ENCODE results near the gene ZNF93.
A peak's percentile ranks its signal among the peaks of the same experiment; 100 is the strongest.
"Not testable (repeated sequence)": the region's sequence is repeated elsewhere in the genome, so short reads cannot be mapped to it uniquely, and the experiment has no call there.

The ZNF93 gene

DNA sequence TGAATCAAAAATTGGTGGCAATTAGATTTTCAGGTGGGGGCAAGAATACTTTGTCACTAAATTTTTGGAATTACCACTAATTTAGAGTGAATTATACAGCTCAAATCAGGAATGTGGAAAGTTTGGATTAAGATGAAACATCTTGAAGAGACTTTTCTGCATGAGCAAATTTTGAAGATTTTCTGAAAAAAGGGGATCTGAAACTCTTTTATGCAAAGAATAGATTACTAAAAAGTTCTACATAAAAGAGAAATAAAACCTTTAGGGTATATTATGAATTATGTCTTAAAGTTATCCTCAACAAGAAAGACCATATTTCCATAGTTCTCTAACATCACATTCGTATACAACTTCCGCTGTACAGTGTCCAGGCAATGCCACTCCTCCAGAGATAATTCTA lies 36.7 kb downstream of the ZNF93 start:
- DNase-seq (ENCODE audit: low read depth in 3 of 3) = no peak

DNA sequence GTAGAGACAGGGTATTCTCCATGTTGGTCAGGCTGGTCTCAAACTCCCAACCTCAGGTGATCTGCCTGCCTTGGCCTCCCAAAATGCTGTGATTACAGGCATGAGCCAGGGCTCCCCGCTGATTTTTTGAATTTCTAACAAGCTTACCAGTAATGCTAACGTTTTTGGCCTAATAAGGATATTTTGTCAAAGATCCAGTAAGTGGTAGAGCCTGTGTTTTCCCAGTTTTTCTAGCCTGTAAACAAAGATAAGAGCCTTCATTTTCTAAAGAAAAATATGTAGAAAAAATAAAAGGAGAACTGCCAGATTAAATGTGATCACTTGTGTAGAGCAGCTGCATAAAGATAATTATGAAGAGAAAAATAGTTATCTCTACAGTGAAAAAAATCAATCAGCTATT lies 37.7 kb downstream of the ZNF93 start:
- DNase-seq (ENCODE audit: low read depth in 3 of 3) = no peak

DNA sequence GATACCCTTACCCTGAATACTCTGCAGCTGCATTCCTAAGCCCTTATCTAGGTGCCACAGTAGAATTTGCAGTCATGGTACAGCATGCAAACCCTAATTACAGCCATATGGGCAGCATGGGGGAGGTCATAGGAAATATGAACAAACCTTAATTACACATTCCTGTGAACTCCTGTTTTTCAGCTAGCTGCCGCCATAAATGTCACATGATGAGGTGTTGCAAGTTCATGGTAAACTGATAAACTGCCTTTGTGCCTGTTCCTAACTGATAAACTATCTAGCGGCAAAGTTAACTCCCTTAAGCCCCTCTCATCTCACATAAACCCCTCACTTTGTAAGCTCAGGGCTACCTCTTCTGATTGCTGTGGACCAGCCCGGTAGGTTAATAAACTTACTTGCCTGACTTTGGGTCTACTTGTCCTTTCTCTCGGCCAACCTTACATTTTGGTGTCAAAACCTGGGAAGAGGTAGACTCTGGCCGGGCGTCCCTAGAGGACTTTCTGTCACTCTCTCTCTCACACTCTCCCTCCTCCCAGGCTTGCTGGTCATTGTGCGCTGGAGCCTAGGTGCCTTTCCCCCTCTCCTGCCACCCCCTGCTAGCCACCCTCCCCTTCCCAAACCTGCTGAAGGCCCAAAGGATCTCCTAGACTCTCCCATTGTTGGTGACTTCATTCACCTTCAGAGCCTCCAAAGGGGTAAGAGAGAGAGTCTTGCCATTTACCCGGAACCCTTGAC lies 43.3 kb downstream of the ZNF93 start:
- DNase-seq (ENCODE audit: low read depth in 3 of 3) = no peak

DNA sequence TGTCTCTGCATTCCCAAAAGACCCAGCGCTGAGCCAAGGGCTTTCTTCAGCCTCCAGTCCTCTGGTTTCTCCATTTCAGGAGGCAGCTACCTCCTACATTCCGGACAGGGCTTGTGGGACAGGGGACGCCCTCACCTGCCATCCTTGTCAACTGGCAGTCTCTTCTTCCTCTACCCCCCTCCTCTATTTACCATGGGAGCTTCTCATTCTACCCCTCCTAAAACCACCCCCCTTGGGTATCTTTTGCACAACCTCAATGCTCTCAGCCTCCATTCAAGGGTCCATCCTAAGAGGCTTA lies 43.8 kb downstream of the ZNF93 start:
- DNase-seq (ENCODE audit: low read depth in 3 of 3) = no peak

DNA sequence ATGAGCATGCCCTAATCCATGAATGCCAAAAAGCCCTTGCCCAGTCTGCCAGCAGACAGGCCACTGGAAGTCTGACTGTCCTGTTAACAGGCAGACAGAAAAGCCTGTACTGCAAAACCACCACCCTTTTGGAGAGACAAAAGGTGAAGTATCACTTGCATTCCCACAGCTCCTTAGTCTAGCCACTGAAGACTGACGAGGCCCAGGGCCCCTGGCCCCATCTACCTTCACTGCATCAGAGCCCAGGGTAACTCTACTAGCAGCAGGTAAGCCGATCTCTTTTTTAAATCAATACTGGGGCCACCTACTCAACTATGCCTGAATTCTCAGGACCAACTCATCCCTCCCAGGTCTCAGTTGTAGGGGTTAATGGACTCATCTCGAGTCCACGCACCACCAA lies 45.5 kb downstream of the ZNF93 start:
- DNase-seq (ENCODE audit: low read depth in 3 of 3) = no peak

DNA sequence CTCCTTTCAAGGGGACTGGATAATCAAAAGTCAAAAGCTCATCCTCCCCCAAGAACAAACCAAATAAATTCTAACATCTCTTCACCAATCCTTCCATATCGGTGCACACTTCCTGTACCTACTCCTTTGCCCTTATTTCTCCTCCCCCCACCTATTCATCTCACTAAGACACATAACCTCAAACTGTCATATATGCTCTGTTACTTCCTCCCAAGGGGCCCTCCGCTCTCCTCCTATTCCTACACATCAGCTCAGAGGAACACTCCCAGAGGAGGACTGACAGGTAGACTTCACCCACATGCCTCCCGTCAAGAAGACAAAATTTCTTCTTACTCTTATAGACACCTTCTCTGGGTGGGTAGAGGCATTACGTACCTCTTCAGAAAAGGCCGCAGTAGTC lies 48.1 kb downstream of the ZNF93 start:
- DNase-seq (ENCODE audit: low read depth in 3 of 3) = no peak

DNA sequence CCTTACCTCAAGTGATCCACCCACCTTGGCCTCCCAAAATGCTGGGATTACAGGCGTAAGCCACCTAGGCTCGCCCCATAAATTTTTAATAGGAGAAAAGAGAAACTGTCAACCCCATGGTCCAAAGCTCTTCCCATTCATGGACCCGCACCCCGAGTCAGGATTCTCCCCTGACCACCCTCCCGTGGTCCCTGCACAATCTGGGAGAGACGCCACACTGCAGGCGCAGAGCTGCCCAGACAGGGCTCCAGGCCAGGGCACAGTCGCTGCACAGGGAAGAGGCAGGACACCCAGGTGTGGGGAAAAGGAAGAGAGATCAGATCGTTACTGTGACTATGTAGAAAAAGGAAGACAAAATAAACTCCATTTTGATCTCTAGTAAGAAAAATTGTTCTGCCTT lies 54.5 kb downstream of the ZNF93 start:
- no peak for DNase-seq (ENCODE audit: low read depth in 3 of 3)

DNA sequence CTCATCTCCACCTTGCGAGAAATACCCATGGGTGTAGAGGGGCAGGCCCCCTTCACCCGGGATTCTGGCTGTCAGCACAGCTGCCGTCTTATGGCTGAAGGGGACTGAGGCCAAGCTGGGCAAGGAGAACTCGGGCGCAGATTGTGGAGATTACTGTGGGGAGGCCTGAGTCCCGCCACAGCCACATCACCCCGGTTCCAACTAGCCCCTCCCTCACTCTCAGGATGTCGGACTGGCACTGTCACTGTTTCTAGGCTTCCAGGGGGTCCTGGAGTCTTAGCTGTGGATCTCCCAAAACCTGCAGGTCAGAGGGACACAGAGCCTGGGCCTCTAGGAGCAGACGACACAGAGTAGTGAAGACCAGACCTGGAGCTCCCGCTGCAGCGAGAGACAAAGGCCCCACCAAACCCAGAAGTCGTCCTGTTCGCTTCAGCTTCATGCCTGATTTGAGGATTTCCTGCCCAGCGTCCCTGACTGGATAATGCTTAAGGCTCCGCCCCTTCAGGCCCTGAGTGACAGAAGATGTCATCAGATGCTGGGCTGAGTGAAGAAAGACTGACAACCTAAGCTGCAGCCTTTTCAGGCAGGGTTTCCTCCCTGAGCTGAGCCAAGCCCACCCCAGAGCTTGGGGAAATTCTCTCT lies 55.8 kb downstream of the ZNF93 start:
- DNase-seq (ENCODE audit: low read depth in 3 of 3) = no peak

DNA sequence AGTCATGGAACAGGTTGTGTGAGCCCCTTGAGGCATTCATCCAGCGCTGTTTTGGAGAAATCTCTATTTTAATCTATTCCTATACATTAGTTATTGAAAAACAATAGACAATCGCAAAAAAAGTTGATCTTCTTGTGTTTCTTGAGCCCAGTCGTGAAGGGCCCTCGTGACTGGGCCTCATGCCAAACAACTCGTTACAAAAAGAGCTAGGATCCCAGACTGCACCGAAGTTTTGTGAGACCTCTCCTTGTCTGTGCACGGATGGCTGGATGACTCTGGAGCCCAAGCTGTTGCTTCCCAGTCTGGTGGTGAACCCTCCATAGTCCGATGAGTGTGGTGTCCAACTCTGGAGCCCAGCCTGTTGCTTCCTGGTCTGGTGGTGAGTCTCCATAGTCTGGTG lies 57.0 kb downstream of the ZNF93 start:
- not testable (repeated sequence) for DNase-seq (ENCODE audit: low read depth in 3 of 3)

DNA sequence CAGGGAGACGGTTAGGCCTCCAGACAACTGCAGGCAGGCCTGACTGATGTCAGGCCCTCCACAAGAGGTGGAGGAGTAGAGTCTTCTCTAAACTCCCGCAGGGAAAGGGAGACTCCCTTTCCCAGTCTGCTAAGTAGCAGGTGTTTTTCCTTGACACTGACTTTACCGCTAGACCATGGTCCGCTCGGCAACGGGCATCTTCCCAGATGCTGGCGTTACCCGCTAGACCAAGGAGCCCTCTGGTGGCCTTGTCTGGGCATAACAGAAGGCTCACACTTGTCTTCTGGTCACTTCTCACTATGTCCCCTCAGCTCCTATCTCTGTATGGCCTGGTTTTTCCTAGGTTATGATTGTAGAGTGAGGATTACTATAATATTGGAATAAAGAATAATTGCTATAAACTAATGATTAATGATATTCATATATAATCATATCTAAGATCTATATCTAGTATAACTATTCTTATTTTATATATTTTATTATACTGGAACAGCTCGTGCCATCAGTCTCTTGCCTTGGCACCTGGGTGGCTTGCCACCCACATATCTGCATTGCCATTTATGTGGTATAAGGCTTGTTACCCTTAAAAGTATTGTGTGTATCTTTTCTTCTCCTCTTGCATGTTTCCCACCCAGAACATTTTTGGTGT lies 58.5 kb downstream of the ZNF93 start:
- DNase-seq (ENCODE audit: low read depth in 3 of 3) = peak; percentile 28 to 60 (median 49)

DNA sequence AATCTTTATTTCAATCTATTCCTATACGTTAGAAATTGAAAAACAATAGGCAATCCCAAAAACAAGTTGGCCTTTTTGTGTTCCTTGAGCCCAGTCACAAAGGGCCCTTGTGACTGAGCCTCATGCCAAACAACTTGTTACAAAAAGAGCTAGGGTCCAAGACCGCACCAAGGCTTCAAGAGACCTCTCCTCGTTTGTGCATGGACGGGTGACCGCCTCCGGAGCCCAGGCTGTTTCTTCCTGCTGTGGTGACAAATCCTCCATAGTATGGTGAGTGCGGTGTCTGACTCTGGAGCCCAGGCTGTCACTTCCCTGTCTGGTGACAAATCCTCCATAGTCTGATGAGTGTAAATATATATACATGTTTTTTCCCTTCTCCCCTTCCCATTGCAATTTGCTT lies 63.7 kb downstream of the ZNF93 start:
- DNase-seq (ENCODE audit: low read depth in 3 of 3) = no peak

DNA sequence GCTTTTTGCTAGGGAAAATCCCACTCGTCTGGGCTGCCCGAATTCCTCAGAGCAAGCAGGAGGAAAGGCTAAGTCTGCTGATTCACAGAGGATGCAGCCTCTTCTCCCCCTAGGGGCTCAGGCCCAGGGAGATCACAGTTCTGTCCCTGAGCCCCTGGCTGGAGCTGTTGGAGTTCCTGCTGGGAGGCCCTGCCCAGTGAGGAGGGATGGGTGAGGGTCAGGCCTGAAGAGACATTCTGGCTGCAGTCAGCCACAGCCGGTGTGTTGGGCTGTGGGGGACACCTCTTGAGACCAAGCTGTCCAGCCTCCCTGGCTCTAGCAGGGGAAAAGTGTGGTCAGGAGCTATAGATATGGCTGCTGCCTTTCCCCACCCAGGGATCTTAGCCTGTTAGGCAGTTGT lies 65.4 kb downstream of the ZNF93 start:
- not testable (repeated sequence) for DNase-seq (ENCODE audit: low read depth in 3 of 3)

DNA sequence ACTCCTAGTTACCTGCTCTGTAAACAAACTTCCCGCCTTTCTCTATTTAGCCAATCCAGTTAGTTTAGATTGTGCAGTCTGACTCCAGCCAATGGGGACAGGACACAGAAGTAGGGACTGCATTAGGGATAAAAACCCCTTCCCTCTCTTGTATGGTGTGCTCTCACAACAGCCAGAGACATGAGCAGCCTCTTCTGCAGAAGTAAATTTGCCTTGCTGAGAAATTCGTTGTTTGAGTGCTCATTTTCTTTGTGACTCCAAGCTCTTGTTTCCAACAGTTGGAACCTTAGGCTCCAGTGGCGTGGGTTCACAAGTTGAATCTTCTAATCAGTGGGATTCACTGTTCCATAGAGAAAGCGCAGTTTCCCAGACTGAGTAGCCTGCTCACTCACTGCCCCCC lies 66.1 kb downstream of the ZNF93 start:
- no peak for DNase-seq (ENCODE audit: low read depth in 3 of 3)

Data from stimulated activated CD4-positive, alpha-beta T cell treated with anti-CD3 and anti-CD28 coated beads, TNF-alpha, amount 100 ng/mL, for 24 hours (primary cell).